Mucosa of descending colon (tissue), 3 donors: ENCODE measurements around the gene CCDC120. TPM values are rescaled to one million over a fixed set of nuclear protein-coding genes. Genes with fewer than 3 reads are reported as not detected.

ENCODE experiments used
- ATAC-seq: fragments of 200-7000 bp; cut with Tn5 transposase; one replicate; pipeline ENCODE4 v1.9.1; 2020; ENCODE audit warnings: mild to moderate bottlenecking, moderate library complexity
- DNase-seq, 3 donors: peaks; one replicate each; pipeline ENCODE4 v3.0.0-alpha.2; 2020
- H3K36me3 ChIP-seq: fragments of 200-600 bp; one replicate; pipeline ENCODE4 v1.8.0; 2021; ENCODE audit warnings: low read depth, mild to moderate bottlenecking
- H3K4me1 ChIP-seq: fragments of 200-600 bp; one replicate; pipeline ENCODE4 v1.8.0; 2021; ENCODE audit warnings: low read depth, mild to moderate bottlenecking
- H3K4me3 ChIP-seq: fragments of 200-600 bp; one replicate; pipeline ENCODE4 v1.8.0; 2021; ENCODE audit warnings: mild to moderate bottlenecking
- H3K9me3 ChIP-seq: fragments of 200-600 bp; one replicate; pipeline ENCODE4 v1.8.0; 2021; ENCODE audit warnings: mild to moderate bottlenecking
- intact Hi-C, 2 donors: fragments of 100-400 bp; cut with DNase I in 1 of 2; cut with micrococcal nuclease in 1 of 2; formaldehyde crosslinking; loops; one replicate each; pipeline versions ENCODE4 v1.11.0 to v1.11.1; 2022; cut with DNase I, micrococcal nuclease
- total RNA-seq, 3 donors: library from RNA; stranded (reverse); fragmentation: NEBNext Ultra II Directional in 2 of 3; extraction: Animal tissue kit (Norgen Biotek cat#: 25700) in 2 of 3; gene quantifications; one replicate each; pipeline versions ENCODE4 v1.2.1 to v1.2.4, GENCODE V29; 2021 to 2023
- TF ChIP-seq, protein P1 (sequence below): fragments of 200-600 bp; IDR thresholded peaks from one replicate; pipeline ENCODE4 v1.8.0; 2022; ENCODE audit warnings: antibody characterized with exemption, mild to moderate bottlenecking
- donor health status: DM: no; HTN: no; CAD: no; lungs with moderate emphysema.
- donor health status: DM: no; HTN: no; CAD: no.
- donor health status: DM: no; HTN: yes; CAD: no.

The CCDC120 gene
- total RNA-seq, 3 donors from 2014 or later = 11.6 to 16.7 (median 12.5) TPM

DNA sequence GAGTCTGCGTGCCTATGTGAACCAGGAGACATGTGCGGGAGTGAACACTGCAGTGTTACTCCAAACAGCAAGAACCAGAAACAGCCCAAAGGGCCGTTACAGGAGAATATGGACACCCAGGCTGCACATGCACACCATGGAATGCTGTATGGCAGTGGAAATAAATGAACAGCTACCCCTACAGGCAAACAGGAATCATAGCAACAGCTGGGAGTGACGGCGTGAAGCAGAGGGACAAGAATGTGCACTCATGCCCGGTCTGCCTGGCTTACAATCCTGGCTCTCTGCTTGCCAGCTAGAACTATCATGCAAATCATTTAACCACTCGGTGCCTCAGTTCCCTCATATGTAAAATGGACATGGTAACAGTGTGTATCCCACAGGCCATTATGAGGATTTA lies 48.1 kb downstream of the CCDC120 start:
- intact Hi-C loops = no loop called here
- H3K4me1 ChIP-seq = no peaks in the 10 kb centered on the region
- DNase-seq (peak in 1 of 3 donors; percentile 17), ATAC-seq (peak; percentile 82)
- no peaks in the 10 kb centered on the region for H3K36me3 ChIP-seq
- H3K9me3 ChIP-seq = no peaks in the 10 kb centered on the region
- no peak overlapping the region for H3K4me3 ChIP-seq
- TF ChIP-seq, protein P1, sequence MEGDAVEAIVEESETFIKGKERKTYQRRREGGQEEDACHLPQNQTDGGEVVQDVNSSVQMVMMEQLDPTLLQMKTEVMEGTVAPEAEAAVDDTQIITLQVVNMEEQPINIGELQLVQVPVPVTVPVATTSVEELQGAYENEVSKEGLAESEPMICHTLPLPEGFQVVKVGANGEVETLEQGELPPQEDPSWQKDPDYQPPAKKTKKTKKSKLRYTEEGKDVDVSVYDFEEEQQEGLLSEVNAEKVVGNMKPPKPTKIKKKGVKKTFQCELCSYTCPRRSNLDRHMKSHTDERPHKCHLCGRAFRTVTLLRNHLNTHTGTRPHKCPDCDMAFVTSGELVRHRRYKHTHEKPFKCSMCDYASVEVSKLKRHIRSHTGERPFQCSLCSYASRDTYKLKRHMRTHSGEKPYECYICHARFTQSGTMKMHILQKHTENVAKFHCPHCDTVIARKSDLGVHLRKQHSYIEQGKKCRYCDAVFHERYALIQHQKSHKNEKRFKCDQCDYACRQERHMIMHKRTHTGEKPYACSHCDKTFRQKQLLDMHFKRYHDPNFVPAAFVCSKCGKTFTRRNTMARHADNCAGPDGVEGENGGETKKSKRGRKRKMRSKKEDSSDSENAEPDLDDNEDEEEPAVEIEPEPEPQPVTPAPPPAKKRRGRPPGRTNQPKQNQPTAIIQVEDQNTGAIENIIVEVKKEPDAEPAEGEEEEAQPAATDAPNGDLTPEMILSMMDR = no peak

DNA sequence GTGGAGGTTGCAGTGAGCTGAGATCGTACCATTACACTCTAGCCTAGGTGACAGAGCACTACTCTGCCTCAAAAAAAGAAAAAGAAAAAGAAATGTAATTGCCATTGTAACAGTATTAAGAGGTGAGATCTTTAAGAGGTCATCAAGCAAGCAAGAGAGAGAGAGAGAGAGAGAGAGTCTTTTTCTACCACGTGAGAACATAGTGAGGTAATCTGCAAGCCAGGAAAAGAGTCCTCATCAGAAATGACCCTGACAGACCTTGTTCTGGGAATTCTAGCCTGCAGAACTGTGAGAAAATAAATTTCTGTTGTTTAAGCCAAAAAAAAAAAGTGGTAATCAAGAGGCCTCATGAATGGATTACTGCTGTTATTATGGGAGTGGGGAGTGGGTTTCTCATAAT lies 49.8 kb downstream of the CCDC120 start:
- TF ChIP-seq, protein P1 = no peak
- no peak for DNase-seq
- intact Hi-C loops = no loop called here

DNA sequence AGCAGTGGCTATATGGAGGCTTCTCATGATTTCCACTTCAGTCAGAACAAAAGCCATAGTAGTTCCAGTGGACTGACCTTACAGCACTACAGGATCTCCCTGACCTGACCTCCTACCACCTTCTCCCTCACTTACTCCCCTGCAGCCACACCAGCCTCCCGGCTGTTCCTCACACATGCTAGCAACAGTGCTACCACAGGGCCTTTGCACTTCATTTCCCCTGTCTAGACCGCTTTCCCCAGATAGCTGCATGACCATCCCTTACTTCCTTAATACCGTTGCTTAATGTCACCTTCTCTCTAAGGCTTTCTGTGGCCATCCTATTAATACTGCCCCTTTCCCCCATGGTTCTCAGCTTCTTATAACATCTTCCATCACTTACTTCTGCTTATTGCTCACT lies 51.6 kb downstream of the CCDC120 start:
- H3K36me3 ChIP-seq = no peaks in the 10 kb centered on the region
- H3K4me1 ChIP-seq = no peaks in the 10 kb centered on the region
- no peaks in the 10 kb centered on the region for H3K9me3 ChIP-seq
- DNase-seq = no peak
- intact Hi-C loops = no loop called here
- H3K4me3 ChIP-seq = no peak overlapping the region
- no peak for ATAC-seq
- TF ChIP-seq, protein P1 = no peak

More for the DNA sequence above, 49.8 kb downstream of the CCDC120 start:
- ATAC-seq = no peak
- Histone ChIP-seq H3K4me1 (no peaks in the 10 kb centered on the region), H3K4me3 (no peak overlapping the region), H3K36me3 (no peaks in the 10 kb centered on the region), H3K9me3 (no peaks in the 10 kb centered on the region)

DNA sequence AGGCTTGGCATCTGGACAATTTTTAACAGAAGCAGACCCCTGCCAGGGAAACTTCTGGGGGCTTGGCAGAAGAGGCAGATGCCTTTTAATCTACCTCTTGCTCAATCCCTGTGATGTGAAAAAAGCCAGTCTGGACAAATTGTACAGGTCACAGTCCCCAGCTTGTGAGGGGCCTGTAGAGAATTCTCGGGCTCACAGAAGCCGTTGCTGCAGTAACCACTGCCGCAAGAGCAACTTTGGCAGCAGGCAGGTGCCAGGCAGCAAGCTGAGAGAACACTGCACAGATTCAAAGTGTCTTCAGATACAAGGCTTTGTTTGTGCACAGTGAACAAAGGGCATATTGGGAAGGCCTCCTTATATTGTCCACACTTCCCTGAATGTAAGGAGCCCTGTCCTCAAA lies 53.0 kb downstream of the CCDC120 start:
- no peak for ATAC-seq

DNA sequence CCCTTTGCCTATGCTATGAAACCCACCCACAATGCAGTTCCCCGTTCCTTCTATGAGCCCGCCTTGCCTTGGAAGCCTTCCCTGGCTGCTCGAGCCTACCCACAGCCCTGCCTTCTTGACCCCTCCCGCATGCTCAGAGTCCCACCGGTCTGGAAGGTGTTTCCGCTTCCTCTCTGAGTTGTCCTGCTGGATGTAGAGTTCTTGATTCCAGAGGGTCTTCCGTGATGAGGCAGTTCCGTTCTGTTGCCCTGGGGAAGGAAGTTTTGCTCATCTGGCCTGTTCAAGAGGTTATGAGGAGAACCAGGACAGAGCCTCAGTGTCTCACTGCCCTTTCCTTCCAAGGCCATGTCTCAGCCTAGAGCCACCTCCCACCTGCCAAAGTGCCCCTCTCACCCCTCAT lies 57.3 kb downstream of the CCDC120 start:
- intact Hi-C loops = no loop called here
- H3K36me3 ChIP-seq = no peaks in the 10 kb centered on the region
- H3K4me1 ChIP-seq = no peaks in the 10 kb centered on the region
- no peak overlapping the region for H3K4me3 ChIP-seq
- TF ChIP-seq, protein P1 = no peak
- no peak for DNase-seq
- no peak for ATAC-seq
- no peaks in the 10 kb centered on the region for H3K9me3 ChIP-seq

More for the DNA sequence above, 53.0 kb downstream of the CCDC120 start:
- TF ChIP-seq, protein P1 = no peak
- Histone ChIP-seq H3K9me3 (no peaks in the 10 kb centered on the region), H3K36me3 (no peaks in the 10 kb centered on the region), H3K4me3 (no peak overlapping the region), H3K4me1 (no peaks in the 10 kb centered on the region)
- DNase-seq = no peak
- intact Hi-C loops = no loop called here

DNA sequence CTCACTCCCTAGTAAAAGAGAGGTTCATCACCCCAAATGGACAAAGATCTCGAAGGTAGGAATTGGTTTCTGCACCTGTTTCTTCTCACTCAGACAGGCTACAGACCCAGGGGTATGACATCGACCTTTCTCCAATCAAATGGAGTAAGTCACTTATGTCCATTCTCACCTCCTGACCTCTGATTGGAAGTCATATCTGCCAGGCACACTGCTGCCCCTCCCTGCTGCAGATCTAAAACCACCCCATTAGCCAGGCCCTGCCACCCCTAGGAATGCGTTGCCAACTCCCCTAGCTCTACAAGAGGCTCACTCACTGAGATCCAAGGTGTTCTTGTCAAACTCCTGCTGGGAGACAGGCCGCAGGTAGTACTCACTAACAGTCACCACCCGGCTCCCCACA lies 57.9 kb downstream of the CCDC120 start:
- no peaks in the 10 kb centered on the region for H3K36me3 ChIP-seq
- intact Hi-C loops = no loop called here
- no peak for DNase-seq

More for the DNA sequence above, 57.9 kb downstream of the CCDC120 start:
- TF ChIP-seq, protein P1 = no peak
- no peak for ATAC-seq
- Histone ChIP-seq H3K4me3 (no peak overlapping the region), H3K9me3 (no peaks in the 10 kb centered on the region), H3K4me1 (no peaks in the 10 kb centered on the region)
